NT2/D1 (cell line): ENCODE results near the gene CLMN.

Source experiments
- DNase-seq: peaks from one replicate; pipeline ENCODE4 v3.0.0-alpha.2; 2011; ENCODE audit warnings: low read depth, low spot score
- H3K27me3 ChIP-seq: 2 replicates; pipeline ENCODE4 v1.6.0; 2011; ENCODE audit warnings: mild to moderate bottlenecking; ENCODE audit not compliant: insufficient read length, insufficient read depth
- H3K36me3 ChIP-seq: 2 replicates; pipeline ENCODE4 v1.6.1; 2011; ENCODE audit warnings: mild to moderate bottlenecking, low read length, mixed read lengths; ENCODE audit not compliant: insufficient read depth, insufficient read length
- H3K4me1 ChIP-seq: 2 replicates; pipeline ENCODE4 v1.5.1; 2011; ENCODE audit not compliant: insufficient read depth, insufficient read length
- H3K4me3 ChIP-seq: 2 replicates; pipeline ENCODE4 v1.5.1; 2011; ENCODE audit warnings: low read depth; ENCODE audit not compliant: insufficient read length
- H3K9ac ChIP-seq: 2 replicates; pipeline ENCODE4 v1.6.0; 2011; ENCODE audit warnings: low read depth; ENCODE audit not compliant: insufficient read length
- H3K9me3 ChIP-seq: 2 replicates; pipeline ENCODE4 v1.5.1; 2011; ENCODE audit warnings: mild to moderate bottlenecking, low read length; ENCODE audit not compliant: insufficient read depth
- SUZ12 ChIP-seq: IDR thresholded peaks from 2 replicates; pipeline ENCODE4 v1.6.1; 2011; ENCODE audit not compliant: insufficient read length, insufficient read depth; ENCODE audit errors: extremely low read depth
- YY1 ChIP-seq: IDR thresholded peaks from 2 replicates; pipeline ENCODE4 v1.6.1; 2011; ENCODE audit not compliant: insufficient read length, insufficient read depth
- ZNF274 ChIP-seq: IDR thresholded peaks from 2 replicates; pipeline ENCODE4 v1.6.1; 2011; ENCODE audit warnings: mild to moderate bottlenecking, low read depth, low read length

The CLMN gene

GRCh38 chr14:95344536-95344935 is 24.8 kb upstream of the CLMN start:
- Histone ChIP-seq H3K9me3 (no peaks in the 10 kb centered on the region), H3K4me3 (no peak overlapping the region), H3K4me1 (peaks cover 3% of the 10 kb centered on the region), H3K27me3 (no peaks in the 10 kb centered on the region), H3K36me3 (no peaks in the 10 kb centered on the region), H3K9ac (no peak overlapping the region)
- DNase-seq = no peak
- TF ChIP-seq YY1 (no peak), ZNF274 (no peak), SUZ12 (no peak)

- no peak overlapping the region for H3K4me3 ChIP-seq
- DNase-seq = no peak
- H3K9ac ChIP-seq = no peak overlapping the region
- TF ChIP-seq SUZ12 (no peak), ZNF274 (no peak)
- H3K4me1 ChIP-seq = no peaks in the 10 kb centered on the region
- no peaks in the 10 kb centered on the region for H3K27me3 ChIP-seq
- no peaks in the 10 kb centered on the region for H3K9me3 ChIP-seq
- no peaks in the 10 kb centered on the region for H3K36me3 ChIP-seq
Measured at GRCh38 chr14:95341564-95341963, 21.9 kb upstream of the CLMN start.

- no peaks in the 10 kb centered on the region for H3K4me1 ChIP-seq
- no peak for DNase-seq
- H3K36me3 ChIP-seq = no peaks in the 10 kb centered on the region
- no peak overlapping the region for H3K4me3 ChIP-seq
- H3K9ac ChIP-seq = no peak overlapping the region
- H3K27me3 ChIP-seq = no peaks in the 10 kb centered on the region
- no peak for TF ChIP-seq ZNF274
- TF ChIP-seq YY1 = no peak
- no peak for TF ChIP-seq SUZ12
- no peaks in the 10 kb centered on the region for H3K9me3 ChIP-seq
Measured at GRCh38 chr14:95341115-95341514, 21.4 kb upstream of the CLMN start.

GRCh38 chr14:95340201-95340697 is 20.5 kb upstream of the CLMN start:
- no peak overlapping the region for H3K9ac ChIP-seq
- H3K4me3 ChIP-seq = no peak overlapping the region
- no peaks in the 10 kb centered on the region for H3K9me3 ChIP-seq
- no peaks in the 10 kb centered on the region for H3K4me1 ChIP-seq
- H3K36me3 ChIP-seq = no peaks in the 10 kb centered on the region
- H3K27me3 ChIP-seq = no peaks in the 10 kb centered on the region
- TF ChIP-seq ZNF274 = no peak
- TF ChIP-seq YY1 = no peak
- no peak for TF ChIP-seq SUZ12
- DNase-seq = no peak

GRCh38 chr14:95339301-95339865 is 19.7 kb upstream of the CLMN start:
- no peaks in the 10 kb centered on the region for H3K36me3 ChIP-seq
- no peaks in the 10 kb centered on the region for H3K9me3 ChIP-seq
- TF ChIP-seq ZNF274 (no peak), YY1 (no peak), SUZ12 (no peak)
- H3K4me1 ChIP-seq = no peaks in the 10 kb centered on the region
- no peak overlapping the region for H3K4me3 ChIP-seq
- no peak for DNase-seq
- no peaks in the 10 kb centered on the region for H3K27me3 ChIP-seq
- H3K9ac ChIP-seq = no peak overlapping the region

GRCh38 chr14:95338436-95338835 is 18.7 kb upstream of the CLMN start:
- DNase-seq = no peak
- TF ChIP-seq SUZ12 = no peak
- TF ChIP-seq ZNF274 = no peak
- no peak for TF ChIP-seq YY1
- Histone ChIP-seq H3K4me1 (no peaks in the 10 kb centered on the region), H3K36me3 (no peaks in the 10 kb centered on the region), H3K9me3 (no peaks in the 10 kb centered on the region), H3K9ac (no peak overlapping the region), H3K4me3 (no peak overlapping the region), H3K27me3 (no peaks in the 10 kb centered on the region)

GRCh38 chr14:95337041-95337595 is 17.4 kb upstream of the CLMN start:
- no peaks in the 10 kb centered on the region for H3K4me1 ChIP-seq
- H3K9ac ChIP-seq = no peak overlapping the region
- H3K27me3 ChIP-seq = no peaks in the 10 kb centered on the region
- no peaks in the 10 kb centered on the region for H3K9me3 ChIP-seq
- no peaks in the 10 kb centered on the region for H3K36me3 ChIP-seq
- TF ChIP-seq YY1 (no peak), SUZ12 (no peak), ZNF274 (no peak)
- DNase-seq = no peak
- H3K4me3 ChIP-seq = no peak overlapping the region
